ENCODE data around the gene SCAMP2.

SCAMP2 gene

GRCh38 chr15:74857671-74858368 is 15.3 kb downstream of the SCAMP2 start:
- DNase-seq, result no peak

- DNase-seq, result peak; percentile 73
These were observed 16.0 kb downstream of the SCAMP2 start for GRCh38 chr15:74857082-74857655.

GRCh38 chr15:74856537-74856936 is 16.6 kb downstream of the SCAMP2 start:
- DNase-seq, result no peak

GRCh38 chr15:74855857-74856256 is 17.3 kb downstream of the SCAMP2 start:
- no peak for DNase-seq

GRCh38 chr15:74854453-74855022 is 18.6 kb downstream of the SCAMP2 start:
- DNase-seq, result no peak

GRCh38 chr15:74851960-74852359 is 21.2 kb downstream of the SCAMP2 start:
- no peak for DNase-seq

GRCh38 chr15:74850393-74850792 is 22.8 kb downstream of the SCAMP2 start:
- no peak for DNase-seq

- no peak for DNase-seq
These were observed 25.7 kb downstream of the SCAMP2 start for GRCh38 chr15:74847432-74847831.

- DNase-seq, result no peak
These were observed 27.6 kb downstream of the SCAMP2 start for GRCh38 chr15:74845581-74845980.

GRCh38 chr15:74845208-74845568 is 28.0 kb downstream of the SCAMP2 start:
- DNase-seq, result no peak

GRCh38 chr15:74844319-74845207 is 28.6 kb downstream of the SCAMP2 start:
- DNase-seq, result no peak

- DNase-seq, result no peak
These were observed 29.3 kb downstream of the SCAMP2 start for GRCh38 chr15:74843891-74844299.

GRCh38 chr15:74843445-74843828 is 29.7 kb downstream of the SCAMP2 start:
- no peak for DNase-seq

- DNase-seq, result peak; percentile 67
These were observed 30.4 kb downstream of the SCAMP2 start, which contains the start of gene ULK3 for GRCh38 chr15:74842581-74843444. Gene ULK3, minus strand, starts transcription at chr15:74843156. Its CDS starts 51 bp downstream, at chr15:74843105.

- no peak for DNase-seq
These were observed 31.2 kb downstream of the SCAMP2 start for GRCh38 chr15:74841891-74842373.

GRCh38 chr15:74840851-74841775 is 32.1 kb downstream of the SCAMP2 start:
- no peak for DNase-seq

GRCh38 chr15:74839526-74840395 is 33.4 kb downstream of the SCAMP2 start:
- no peak for DNase-seq

GRCh38 chr15:74838746-74839525 is 34.2 kb downstream of the SCAMP2 start:
- no peak for DNase-seq

GRCh38 chr15:74838137-74838516 is 35.0 kb downstream of the SCAMP2 start:
- DNase-seq, result no peak

All from NCI-H2029 (cell line).